Renal cortex interstitium (tissue), 11 donors: ENCODE results near the gene PTPN22. TPM values are rescaled to one million over a fixed set of nuclear protein-coding genes. Genes with fewer than 3 reads are reported as not detected.
"Not testable (repeated sequence)": the region's sequence is repeated elsewhere in the genome, so short reads cannot be mapped to it uniquely, and the experiment has no call there.

Source experiments
- DNase-seq, 11 donors: peaks; one replicate each; pipeline ENCODE4 v3.0.0-alpha.2; 2013; ENCODE audit warnings: low read depth in 9 of 11, low spot score in 4 of 11; ENCODE audit errors: extremely low read depth in 1 of 11
- polyA plus RNA-seq, 3 donors: library from polyadenylated mRNA; unstranded; fragments of 120-200 nt; gene quantifications; one replicate each; pipeline ENCODE4 v1.2.1, GENCODE V29; 2013; ENCODE audit not compliant: insufficient read length in 3 of 3

The PTPN22 gene
- polyA plus RNA-seq, 3 donors, result 0.23 to 0.42 (median 0.25) TPM

DNA sequence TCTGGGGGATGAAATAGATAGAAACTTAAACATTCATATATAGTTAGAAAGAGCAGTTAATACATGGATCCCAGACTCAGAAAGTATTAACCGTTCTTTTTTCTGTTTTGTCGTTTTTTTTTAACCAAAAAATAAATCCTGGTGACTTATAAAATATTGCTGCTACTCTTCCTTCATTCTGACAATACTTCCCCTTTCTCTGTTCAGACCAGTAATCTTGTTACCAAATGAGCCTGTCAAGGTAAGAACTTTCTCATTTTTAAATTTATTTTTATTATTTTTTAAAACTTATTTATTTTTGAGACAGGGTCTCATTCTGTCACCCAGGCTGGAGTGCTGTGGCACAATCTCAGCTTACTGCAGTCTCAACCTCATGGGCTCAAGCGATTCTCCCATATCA, 13.7 kb downstream of the PTPN22 start:
- no peak for DNase-seq

DNA sequence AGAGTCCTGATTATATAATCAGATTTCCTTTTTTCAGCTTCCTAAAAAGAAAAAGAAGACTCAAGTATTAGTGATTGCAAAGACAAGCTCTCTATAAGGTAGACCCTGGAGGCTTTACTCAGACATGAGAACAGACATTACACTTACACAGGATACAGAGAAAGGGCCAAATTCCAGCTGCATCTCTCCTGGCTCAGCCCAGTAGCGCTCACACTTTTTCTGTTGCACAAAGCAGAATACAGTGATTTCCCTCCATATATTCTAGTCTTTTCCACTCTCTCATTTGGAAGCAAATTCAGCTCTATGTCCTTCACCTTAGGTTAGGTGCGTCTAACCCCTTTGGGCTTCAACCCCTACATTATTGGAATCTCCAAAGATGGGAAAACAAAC, 15.1 kb downstream of the PTPN22 start:
- no peak for DNase-seq

DNA sequence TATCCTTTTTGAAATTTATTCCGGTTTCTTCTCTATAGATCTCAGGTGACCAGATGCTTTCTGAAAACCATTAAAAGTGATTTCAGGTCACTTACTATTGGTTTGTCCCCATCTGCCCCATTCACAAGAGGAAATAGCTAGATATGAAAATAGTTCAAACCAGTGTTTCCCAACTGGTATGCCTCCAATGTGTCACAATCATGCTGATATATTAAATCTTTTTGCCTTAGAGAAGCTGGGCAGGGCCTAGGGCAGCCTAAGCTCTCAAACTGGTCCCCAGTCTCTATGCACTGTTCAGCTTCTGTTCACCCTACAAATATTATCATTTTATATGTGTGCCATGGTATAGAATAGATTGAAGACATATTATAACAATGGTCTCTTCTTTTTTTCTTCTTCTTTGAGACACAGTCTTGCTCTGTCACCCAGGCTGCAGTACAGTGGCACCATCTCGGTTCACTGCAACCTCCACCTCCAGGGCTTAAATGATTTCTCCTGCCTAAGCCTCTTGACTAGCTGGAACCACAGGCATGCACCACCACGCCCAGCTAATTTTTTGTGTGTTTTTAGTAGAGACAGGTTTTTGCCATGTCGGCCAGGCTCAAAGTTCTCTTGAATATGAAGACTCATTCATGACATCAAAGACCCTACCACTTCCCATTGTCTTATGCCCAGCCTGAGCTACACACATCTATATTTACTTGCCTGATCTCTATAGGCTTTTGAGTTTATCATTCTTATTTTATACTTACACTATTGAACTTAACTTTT, 15.7 kb downstream of the PTPN22 start:
- DNase-seq, result no peak

DNA sequence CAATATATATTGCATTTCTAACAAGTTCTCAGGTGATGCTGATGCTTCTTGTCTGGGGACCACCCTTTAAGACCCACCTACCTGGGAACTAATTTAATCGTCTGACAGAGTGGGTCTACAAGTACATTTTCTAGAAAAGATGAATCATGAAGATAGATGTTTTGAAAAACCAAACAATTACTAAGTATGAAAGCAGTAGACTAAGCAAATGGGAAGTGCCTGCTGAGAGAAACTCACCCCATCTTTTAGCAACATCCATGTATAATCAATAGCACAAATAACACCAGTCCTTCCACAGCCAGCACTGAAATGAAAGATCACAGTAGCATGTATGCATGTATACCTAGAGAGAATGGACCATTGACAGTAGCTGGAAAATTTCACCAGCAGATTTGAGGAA, 17.3 kb downstream of the PTPN22 start:
- DNase-seq, result no peak

DNA sequence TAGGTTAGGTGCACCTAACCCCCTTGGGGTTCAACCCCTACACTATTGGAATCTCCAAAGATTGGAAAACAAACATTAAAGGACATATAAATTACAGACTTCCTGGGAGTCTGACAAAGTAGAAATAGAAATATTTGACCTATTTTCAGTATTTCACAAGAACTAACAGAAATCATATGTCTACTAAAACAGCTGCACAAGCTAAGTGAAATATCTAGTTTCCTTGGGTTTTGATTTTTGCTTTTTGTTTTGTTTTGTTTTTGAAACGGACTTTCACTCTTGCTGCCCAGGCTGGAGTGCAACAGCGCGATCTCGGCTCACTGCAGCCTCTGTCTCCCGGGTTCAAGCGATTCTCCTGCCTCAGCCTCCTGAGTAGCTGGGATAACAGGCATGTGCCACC, 18.8 kb downstream of the PTPN22 start:
- DNase-seq, result not testable (repeated sequence)

DNA sequence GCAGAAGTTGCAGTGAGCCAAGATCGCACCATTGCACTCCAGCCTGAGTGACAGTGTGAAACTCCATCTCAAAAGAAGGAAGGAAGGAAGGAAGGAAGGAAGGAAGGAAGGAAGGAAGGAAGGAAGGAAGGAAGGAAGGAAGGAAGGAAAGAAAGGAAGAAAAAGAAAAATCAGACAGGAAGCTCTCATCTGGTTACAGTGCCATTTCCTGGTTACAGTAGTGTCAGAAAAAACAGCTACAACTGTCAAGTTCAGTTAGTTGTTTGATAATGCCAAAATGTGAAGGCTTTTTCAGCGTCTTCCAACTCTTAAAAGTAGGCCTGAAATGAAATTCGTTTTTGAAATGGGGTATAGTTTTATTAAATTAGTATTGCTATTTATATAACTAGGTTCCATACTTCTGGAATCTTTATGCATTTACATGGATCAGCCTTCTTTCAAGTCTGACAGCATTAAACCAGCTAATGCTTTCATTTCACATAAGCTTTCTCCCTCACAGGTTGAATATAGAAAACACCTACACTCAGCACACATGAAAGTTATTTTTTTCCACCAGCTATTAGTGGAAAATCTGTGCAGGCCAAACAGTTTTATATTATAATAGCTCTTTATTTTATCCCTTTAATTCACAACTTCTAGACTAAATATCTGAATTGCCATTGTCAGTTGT, 21.2 kb downstream of the PTPN22 start:
- DNase-seq, result no peak

DNA sequence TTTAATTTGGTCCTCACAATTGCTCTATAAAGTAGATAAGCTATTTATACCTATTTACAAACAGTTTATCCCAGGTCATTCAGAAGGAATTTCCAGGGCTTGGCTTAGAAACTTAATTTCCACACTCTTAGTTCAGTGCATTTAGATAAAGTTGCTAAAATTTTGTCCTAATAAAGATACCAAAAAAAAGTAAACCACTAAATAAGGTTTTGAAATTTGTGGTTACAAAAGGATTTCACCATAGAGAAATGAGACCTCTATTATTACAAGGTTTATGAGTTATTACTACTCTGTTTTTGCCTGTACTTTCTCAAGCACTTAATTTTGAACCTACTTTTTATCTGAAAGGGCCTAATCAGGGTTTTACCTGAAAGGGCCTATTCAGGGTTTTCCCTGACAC, 22.4 kb downstream of the PTPN22 start:
- DNase-seq, result no peak

DNA sequence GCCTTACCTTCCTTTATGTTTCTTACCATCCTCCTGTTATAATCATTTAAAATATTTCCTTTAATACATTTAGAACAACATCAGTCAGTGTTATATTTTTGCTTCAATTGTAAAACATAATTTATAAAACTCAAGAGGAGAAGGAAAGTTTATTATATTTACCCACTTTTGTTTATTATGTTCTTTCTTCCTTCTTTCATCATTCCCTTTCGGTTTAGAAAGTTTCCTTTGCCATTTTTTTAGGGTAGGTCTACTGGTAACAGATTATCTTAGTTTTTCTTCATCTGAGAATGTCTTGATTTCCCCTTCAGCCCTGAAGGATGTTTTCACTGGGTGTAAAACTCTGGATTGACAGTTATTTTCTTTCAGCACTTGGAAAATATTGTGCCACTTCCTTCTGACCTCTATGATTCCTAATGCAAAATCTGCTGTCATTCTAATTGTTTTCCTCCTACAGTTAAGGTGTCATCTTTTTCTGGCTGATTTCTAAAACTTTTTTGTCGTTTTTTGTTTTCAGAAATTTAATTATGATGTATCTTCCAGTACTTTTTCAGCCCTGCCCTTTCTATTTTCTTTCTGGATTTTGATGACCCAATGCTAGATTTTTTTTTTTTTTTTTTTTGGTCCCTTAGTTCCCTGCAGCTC, 25.0 kb downstream of the PTPN22 start:
- no peak for DNase-seq

DNA sequence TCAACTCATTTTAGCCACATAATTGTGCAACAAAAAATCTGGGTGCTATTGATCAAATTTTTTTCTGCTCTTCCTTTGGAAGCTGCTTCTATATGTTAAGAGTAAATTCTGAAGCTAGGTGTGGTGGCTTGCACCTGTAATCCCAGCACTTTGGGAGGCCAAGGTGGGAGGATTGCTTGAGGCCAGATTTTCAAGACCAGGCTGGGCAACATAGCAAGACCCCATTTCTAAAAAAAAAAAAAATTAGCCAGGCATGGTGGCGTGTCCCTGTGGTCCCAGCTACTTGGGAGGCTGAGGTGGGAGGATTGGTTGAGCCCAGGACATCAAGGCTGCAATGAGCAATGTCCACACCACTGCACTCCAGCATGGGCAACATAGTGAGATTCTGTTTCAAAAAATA, 35.0 kb downstream of the PTPN22 start:
- DNase-seq, result no peak

DNA sequence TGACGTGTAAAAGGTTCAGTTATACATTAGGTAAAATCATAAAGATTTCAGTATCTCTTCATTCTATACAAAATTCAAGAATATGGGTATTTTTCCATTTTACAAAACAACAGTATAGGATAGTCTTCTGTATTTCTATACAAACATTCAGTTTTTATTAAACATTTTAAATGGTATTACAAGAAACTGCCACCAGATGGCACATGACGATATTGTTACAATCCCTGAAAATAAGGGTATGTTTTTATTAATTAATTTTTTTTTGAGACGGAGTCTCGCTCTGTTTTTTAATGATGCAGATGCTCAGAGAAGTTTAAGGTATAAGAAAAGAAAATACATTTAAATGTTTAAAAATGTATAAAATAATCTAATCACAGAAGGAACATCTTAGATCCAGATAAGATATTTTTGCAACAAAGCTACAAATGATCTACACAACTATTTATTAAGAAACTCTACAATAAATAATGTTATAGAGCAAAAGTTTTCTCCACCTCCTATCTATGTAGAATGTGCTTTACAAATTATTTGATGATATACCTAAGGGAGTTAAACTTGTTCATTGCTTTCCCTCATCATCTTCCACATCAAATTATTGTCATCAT, 35.7 kb downstream of the PTPN22 start:
- DNase-seq, result peak in 10 of 11 donors; percentile 18 to 57 (median 24)

DNA sequence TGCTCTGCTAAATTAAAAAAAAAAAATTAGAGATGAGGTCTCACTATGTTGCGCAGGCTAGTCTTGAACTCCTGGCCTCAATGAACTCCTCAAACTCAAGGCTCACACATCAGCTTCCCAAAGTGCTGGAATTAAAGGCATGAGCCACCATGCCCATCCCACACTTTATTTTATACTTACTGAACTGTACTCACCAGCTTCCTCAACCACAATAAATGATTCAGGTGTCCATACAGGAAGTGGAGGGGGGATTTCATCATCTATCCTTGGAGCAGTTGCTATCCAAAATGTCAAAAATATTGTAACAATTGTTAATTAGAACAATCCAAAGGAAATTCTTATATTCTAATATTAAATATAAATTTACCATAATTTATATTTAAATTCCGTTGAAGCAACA, 36.8 kb downstream of the PTPN22 start:
- no peak for DNase-seq

DNA sequence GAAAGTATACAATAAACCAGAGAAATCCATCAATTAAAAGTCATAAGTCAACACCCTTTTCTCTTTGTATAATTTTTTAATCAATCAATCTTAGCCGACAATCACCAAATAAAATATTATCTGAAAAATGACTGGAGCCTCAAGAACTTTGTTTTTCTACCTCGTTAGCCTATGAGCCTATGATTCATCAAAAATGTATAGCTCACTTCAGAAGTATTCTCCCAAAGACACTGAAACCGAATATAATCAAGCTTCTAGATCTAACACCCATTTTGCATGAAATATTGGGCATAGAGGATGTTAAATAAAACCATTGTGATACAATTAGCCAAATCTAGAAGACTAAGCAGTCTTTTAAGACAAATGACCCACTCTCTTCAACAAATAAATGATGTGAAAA, 41.5 kb downstream of the PTPN22 start:
- no peak for DNase-seq

DNA sequence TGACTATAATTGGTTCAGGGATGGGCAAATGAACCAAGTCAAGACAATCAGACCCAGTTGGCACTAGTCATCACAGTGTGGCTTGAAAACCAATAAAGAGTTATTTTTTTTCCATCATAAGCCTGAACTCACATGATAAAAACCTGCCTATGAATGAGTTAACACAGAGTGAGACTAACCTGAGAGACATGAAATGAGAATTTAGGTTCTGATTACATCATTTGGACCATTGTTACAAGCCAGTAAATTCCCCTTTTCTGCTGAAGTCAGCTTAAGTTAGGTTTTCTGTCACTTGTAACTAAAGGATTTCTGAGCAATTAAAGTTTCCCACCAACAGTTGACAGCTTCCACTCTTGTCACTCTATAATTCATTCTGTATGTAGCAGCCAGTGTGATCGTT, 49.6 kb downstream of the PTPN22 start:
- no peak for DNase-seq

DNA sequence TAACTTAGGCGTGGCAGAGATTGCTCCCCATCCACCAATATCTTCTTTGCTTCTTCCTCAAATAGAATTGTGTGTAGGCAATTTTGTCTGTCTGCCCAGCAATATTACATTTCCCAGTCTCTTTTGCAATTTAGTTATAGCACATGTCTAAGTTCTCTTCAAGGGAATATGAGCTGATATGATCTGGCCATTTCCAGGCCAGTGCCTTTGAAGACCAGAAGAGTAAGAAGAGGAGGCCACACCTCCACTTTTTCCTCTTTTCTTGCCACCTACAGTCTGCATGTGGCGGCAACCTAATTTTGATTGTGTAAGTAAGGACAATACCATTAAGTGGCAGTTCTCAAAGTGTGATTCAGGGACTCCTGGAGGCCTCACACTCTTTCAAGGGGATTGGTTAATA, 52.9 kb downstream of the PTPN22 start:
- DNase-seq, result no peak

DNA sequence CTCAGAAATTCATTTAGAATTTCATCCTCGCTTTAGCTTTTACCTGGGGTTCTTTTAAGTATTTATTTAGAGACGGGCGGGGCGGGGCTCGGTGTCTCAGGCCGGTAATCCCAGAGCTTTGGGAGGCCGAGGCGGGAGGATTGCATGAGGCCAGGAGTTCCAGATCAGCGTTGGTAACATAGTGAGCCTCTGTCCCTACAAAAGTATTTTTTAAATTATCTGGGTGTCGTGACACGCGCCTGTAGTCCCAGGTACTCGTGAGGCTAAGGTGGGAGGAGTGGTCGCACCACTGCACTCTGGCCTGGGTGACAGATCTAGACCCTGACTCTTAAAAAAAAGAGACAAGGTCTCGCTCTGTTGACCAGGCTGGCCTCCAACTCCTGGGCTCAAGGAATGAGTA, 58.3 kb downstream of the PTPN22 start:
- DNase-seq, result no peak

DNA sequence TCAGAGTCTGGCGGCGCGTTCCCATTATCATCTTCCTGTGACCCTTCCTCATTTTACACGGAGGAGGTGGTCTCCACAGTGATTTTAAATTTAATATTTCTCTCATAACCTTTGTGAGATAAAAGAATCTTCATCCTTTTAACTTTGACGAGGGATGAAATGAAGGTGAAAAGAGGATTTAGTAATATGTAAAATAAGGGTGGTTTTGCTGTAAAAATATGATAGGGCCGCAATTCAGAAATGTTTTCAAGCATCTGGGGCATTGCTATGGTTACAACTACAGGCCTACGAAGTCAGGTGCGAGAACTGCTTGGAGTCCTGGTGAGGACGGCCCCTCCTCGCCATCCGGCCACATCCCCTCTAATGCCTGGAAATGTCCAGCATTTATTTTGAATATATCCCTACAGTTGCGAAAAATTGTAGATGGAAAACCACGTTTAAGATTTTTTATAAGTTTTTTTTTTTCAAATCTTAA, 58.8 kb downstream of the PTPN22 start:
- peak in 6 of 11 donors; percentile 10 to 26 (median 20) for DNase-seq

DNA sequence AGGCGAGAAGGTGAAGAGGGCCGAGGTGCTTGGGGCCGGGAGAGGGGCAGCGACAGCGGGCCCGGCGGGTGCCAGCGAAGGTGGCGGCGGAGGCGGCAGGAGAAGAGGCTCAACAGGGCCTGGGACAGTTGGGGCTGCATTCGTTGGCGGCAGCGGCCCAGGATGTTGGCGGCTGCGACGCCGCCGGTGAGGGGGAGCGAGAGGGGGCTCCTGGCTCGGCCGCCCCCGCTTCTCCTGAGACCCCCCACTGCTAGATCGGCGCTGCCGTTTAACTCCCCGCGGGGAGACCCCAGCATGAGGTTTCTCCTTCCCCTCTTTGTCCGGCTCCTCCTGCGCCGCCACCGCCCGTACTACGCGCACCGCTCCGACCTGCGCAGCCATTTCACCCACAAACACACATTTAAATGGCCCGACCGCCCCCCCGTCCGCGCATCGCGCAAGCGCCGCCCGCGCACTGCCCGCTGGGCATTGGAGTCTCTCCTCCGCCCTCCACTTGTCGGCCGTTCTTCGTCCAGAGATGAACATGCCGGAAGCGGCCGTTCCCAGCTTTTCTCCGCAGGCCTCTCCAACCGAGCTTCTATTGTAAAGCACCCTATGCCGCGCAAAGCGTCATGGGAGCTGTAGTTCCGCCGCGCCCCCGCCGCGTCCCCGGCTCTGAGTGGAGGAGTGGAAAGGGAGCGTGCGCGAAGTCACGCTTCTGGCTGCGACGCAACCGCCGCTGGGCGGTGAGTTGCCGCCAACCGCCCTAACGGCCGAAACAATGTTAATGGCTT, 59.4 kb downstream of the PTPN22 start, which contains the start of gene RSBN1:
TSS of gene RSBN1 (minus strand) at position 589 of the 773 bp plus-strand sequence. CDS start at position 525, 64 bp downstream.
- peak; percentile 93 to 99 (median 98) for DNase-seq

DNA sequence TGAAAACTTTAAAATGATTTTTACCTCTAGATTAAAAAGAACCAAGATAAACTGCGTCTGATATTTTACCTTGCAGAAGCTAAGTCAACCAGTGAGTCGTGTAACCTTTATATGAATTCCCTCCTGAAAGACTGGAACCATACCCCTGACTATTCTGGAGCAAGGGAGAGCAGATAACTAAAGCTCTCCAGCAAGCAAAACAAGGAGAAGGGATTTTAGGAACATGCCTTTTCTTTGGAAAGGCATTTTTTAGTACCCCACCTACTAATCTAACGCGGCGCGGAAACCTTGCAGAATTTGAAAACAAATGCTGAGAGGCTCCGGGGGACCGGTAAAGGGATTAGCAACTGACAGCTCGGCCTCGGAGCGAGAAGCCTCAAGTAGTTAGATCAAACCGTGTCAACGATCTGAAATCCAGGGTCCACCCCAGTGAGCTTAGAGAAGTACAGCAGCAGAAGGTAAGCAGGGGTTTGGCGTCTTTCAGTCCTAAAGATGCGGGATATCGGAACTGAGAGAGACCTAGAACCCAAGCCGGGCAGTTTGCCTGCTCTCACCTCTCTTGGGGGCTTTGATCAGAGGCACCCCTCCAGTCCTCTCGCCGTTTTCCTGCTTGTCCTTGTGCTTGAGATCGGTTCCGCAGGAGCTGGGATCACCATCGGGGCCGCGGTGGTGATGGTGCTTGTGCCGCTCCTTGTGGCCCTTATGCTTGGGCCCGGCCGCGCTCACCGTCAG, 60.2 kb downstream of the PTPN22 start:
- peak in 9 of 11 donors; percentile 6 to 44 (median 24) for DNase-seq
